SK-N-SH (cell line): ENCODE results near the gene OTOP1. TPM values are rescaled to one million over a fixed set of nuclear protein-coding genes. Genes with fewer than 3 reads are reported as not detected.

Experiments
- CTCF ChIA-PET: fragments of 300-600, 350-600 bp; formaldehyde crosslinking; extraction: SDS; loops from one replicate; lab custom pipeline; 2021; lab: Yijun Ruan, JAX
- POLR2A ChIA-PET: fragments of 350-600 bp; sonication (Branson Sonifier 250); formaldehyde crosslinking; extraction: SDS; loops from one replicate; lab custom pipeline; 2020; ENCODE audit warnings: antibody characterized with exemption, inconsistent platforms; lab: Yijun Ruan, JAX
- DNase-seq: peaks from one replicate; pipeline ENCODE4 v3.0.0; 2012
- H2AFZ ChIP-seq: fragments of 200-600 bp; sonication (generic); 2 replicates; pipeline ENCODE4 v1.8.1; 2016; ENCODE audit warnings: antibody characterized with exemption, mild to moderate bottlenecking, low read depth
- H3F3A ChIP-seq: fragments of 200-600 bp; sonication (generic); replicated peaks from 2 replicates; pipeline ENCODE3; 2016; ENCODE audit warnings: antibody characterized with exemption, mild to moderate bottlenecking; ENCODE audit not compliant: insufficient read depth
- H3K27ac ChIP-seq, 2 experiments: fragments of 200-500 bp in 1 of 2; fragments of 200-600 bp in 1 of 2; sonication (Bioruptor generic) in 1 of 2; sonication (generic), shearing (Covaris generic) in 1 of 2; 2 replicates each; pipeline versions ENCODE4 v1.5.1 to v1.6.1; 2014 to 2016; ENCODE audit warnings: low read depth in 2 of 2, inconsistent platforms in 1 of 2, low read length in 1 of 2, mild to moderate bottlenecking in 1 of 2, mixed read lengths in 1 of 2
- H3K27me3 ChIP-seq: fragments of 200-600 bp; sonication (generic), shearing (Covaris generic); 2 replicates; pipeline ENCODE4 v1.6.1; 2016; ENCODE audit warnings: mixed run types; ENCODE audit not compliant: insufficient read depth
- H3K36me3 ChIP-seq, 2 experiments: fragments of 200-500 bp in 1 of 2; fragments of 200-600 bp in 1 of 2; sonication (Bioruptor generic) in 1 of 2; sonication (generic) in 1 of 2; replicated peaks in 1 of 2; 2 replicates each; pipeline versions ENCODE3 to v1.5.1; 2014 to 2016; ENCODE audit warnings: low read length in 1 of 2, mild to moderate bottlenecking in 1 of 2; ENCODE audit not compliant: insufficient read depth in 2 of 2, control insufficient read depth in 1 of 2
- H3K4me1 ChIP-seq, 2 experiments: fragments of 200-500 bp in 1 of 2; fragments of 200-600 bp in 1 of 2; sonication (Bioruptor generic) in 1 of 2; sonication (generic), shearing (Covaris generic) in 1 of 2; 2 replicates each; pipeline versions ENCODE4 v1.5.1 to v1.6.1; 2014 to 2016; ENCODE audit warnings: low read depth in 1 of 2, low read length in 1 of 2, mixed run types in 1 of 2; ENCODE audit not compliant: insufficient read depth in 2 of 2, control insufficient read depth in 1 of 2
- H3K4me2 ChIP-seq: fragments of 200-600 bp; sonication (generic), shearing (Covaris generic); 2 replicates; pipeline ENCODE4 v1.6.1; 2017; ENCODE audit warnings: mixed run types
- H3K4me3 ChIP-seq, 2 experiments: fragments of 200-500 bp in 1 of 2; fragments of 200-600 bp in 1 of 2; sonication (Bioruptor generic) in 1 of 2; sonication (generic), shearing (Covaris generic) in 1 of 2; 2 replicates each; pipeline versions ENCODE4 v1.5.1 to v1.8.1; 2014 to 2016; ENCODE audit warnings: low read depth in 2 of 2, inconsistent platforms in 1 of 2, low read length in 1 of 2, mild to moderate bottlenecking in 1 of 2, mixed read lengths in 1 of 2, moderate library complexity in 1 of 2
- H3K79me2 ChIP-seq: fragments of 200-600 bp; sonication (generic); 2 replicates; pipeline ENCODE4 v1.8.1; 2017; ENCODE audit warnings: mild to moderate bottlenecking; ENCODE audit not compliant: insufficient read depth
- H3K9ac ChIP-seq: fragments of 200-600 bp; sonication (generic); 2 replicates; pipeline ENCODE4 v1.6.1; 2017; ENCODE audit warnings: mixed run types
- H3K9me2 ChIP-seq: fragments of 200-600 bp; sonication (generic); 2 replicates; pipeline ENCODE4 v1.6.1; 2017; ENCODE audit warnings: mixed run types
- H3K9me3 ChIP-seq: fragments of 200-600 bp; sonication (generic); 2 replicates; pipeline ENCODE4 v1.6.1; 2017; ENCODE audit warnings: mixed run types, mild to moderate bottlenecking, moderate library complexity
- H4K20me1 ChIP-seq: fragments of 200-600 bp; sonication (generic); 2 replicates; pipeline ENCODE4 v1.6.1; 2017; ENCODE audit warnings: mild to moderate bottlenecking, mixed run types; ENCODE audit not compliant: insufficient read depth
- CHD2 ChIP-seq: fragments of 150-350 bp; IDR thresholded peaks from 2 replicates; pipeline ENCODE4 v1.6.1; 2018; ENCODE audit warnings: low read length; ENCODE audit not compliant: partially characterized antibody
- EP300 ChIP-seq, 2 experiments: IDR thresholded peaks; 2 replicates each; pipeline versions ENCODE4 v1.4.0 to v1.6.1; 2012; ENCODE audit warnings: borderline replicate concordance in 1 of 2, low read depth in 1 of 2, low read length in 1 of 2
- FOSL2 ChIP-seq: IDR thresholded peaks from 2 replicates; pipeline ENCODE4 v1.4.0; 2012; ENCODE audit warnings: low read depth, mild to moderate bottlenecking, moderate library complexity, borderline replicate concordance
- FOXJ3 ChIP-seq: sonication (generic); formaldehyde crosslinking; IDR thresholded peaks from 2 replicates; pipeline ENCODE4 v1.5.1; 2020; ENCODE audit warnings: mild to moderate bottlenecking, missing genetic modification reagents
- GABPA ChIP-seq: IDR thresholded peaks from 2 replicates; pipeline ENCODE4 v1.4.0; 2012; ENCODE audit warnings: low read depth, mild to moderate bottlenecking
- MAX ChIP-seq: IDR thresholded peaks from 2 replicates; pipeline ENCODE4 v1.4.0; 2012; ENCODE audit warnings: low read depth
- MXI1 ChIP-seq: IDR thresholded peaks from 2 replicates; pipeline ENCODE4 v1.6.1; 2012; ENCODE audit warnings: mild to moderate bottlenecking, low read depth, low read length, improper control_type of control experiment
- NRF1 ChIP-seq: IDR thresholded peaks from 2 replicates; pipeline ENCODE4 v1.6.1; 2012; ENCODE audit warnings: low read depth, mild to moderate bottlenecking, low read length
- PBX3 ChIP-seq: IDR thresholded peaks from 2 replicates; pipeline ENCODE4; 2012
- POLR2AphosphoS5 ChIP-seq: IDR thresholded peaks from 2 replicates; pipeline ENCODE4 v1.6.1; 2012; ENCODE audit warnings: low read depth, low read length
- RAD21 ChIP-seq: IDR thresholded peaks from 2 replicates; pipeline ENCODE4 v1.6.1; 2012; ENCODE audit warnings: mild to moderate bottlenecking, low read length
- RCOR1 ChIP-seq: fragments of 150-350 bp; IDR thresholded peaks from 2 replicates; pipeline ENCODE4 v1.6.1; 2017; ENCODE audit warnings: antibody characterized with exemption, low read length
- RFX5 ChIP-seq: IDR thresholded peaks from 2 replicates; pipeline ENCODE4 v1.6.1; 2012; ENCODE audit warnings: mild to moderate bottlenecking, improper control_type of control experiment, low read length
- SIN3A ChIP-seq: IDR thresholded peaks from 2 replicates; pipeline ENCODE4 v1.6.1; 2012; ENCODE audit warnings: low read depth, mild to moderate bottlenecking, low read length, moderate library complexity, borderline replicate concordance
- SMC3 ChIP-seq: IDR thresholded peaks from 2 replicates; pipeline ENCODE4 v1.6.1; 2012; ENCODE audit warnings: low read depth, low read length, improper control_type of control experiment
- TEAD4 ChIP-seq: IDR thresholded peaks from 2 replicates; pipeline ENCODE4 v1.4.0; 2012; ENCODE audit warnings: mild to moderate bottlenecking, borderline replicate concordance; ENCODE audit not compliant: insufficient read depth
- USF2 ChIP-seq: fragments of 150-350 bp; IDR thresholded peaks from 2 replicates; pipeline ENCODE4 v1.6.1; 2017; ENCODE audit warnings: antibody characterized with exemption, low read length, low read depth, borderline replicate concordance
- WGBS: methylation state at CpG from one replicate; pipeline ENCODE4 v1.1.6; 2017; ENCODE audit warnings: low lambda C conversion rate; 5-methylcytosine and 5-hydroxymethylcytosine counted together
- polyA plus RNA-seq, 3 experiments: library from polyadenylated mRNA; depleted of rRNA; stranded (reverse); fragments of >200 nt; gene quantifications; 2 replicates each; pipeline ENCODE4 v1.2.3, GENCODE V29; 2012
- TF ChIP-seq, protein P1 (sequence below): IDR thresholded peaks from 2 replicates; pipeline ENCODE4 v1.4.0; 2012; ENCODE audit warnings: low read depth, borderline replicate concordance

Gene OTOP1
- polyA plus RNA-seq, 1 of the 3 experiments (the other 2 are of a cell fraction), result not detected

- DNase-seq, result no peak
- Histone ChIP-seq H3K4me2 (no peak overlapping the region), H2AFZ (no peak overlapping the region), H3K79me2 (no peaks in the 10 kb centered on the region), H3K4me3 (no peak overlapping the region), H3K27me3 (peaks cover 25% of the 10 kb centered on the region), H3K36me3 (no peaks in the 10 kb centered on the region), H3F3A (no peaks in the 10 kb centered on the region), H3K4me1 (no peaks in the 10 kb centered on the region), H4K20me1 (no peaks in the 10 kb centered on the region), H3K27ac (no peak overlapping the region), H3K9me2 (no peaks in the 10 kb centered on the region), H3K9me3 (no peaks in the 10 kb centered on the region), H3K9ac (no peak overlapping the region)
- WGBS, result 5% methylated on average over 3 of the region's 3 CpGs
- no peak for TF ChIP-seq MXI1
- no peak for TF ChIP-seq USF2
- TF ChIP-seq, protein P1, sequence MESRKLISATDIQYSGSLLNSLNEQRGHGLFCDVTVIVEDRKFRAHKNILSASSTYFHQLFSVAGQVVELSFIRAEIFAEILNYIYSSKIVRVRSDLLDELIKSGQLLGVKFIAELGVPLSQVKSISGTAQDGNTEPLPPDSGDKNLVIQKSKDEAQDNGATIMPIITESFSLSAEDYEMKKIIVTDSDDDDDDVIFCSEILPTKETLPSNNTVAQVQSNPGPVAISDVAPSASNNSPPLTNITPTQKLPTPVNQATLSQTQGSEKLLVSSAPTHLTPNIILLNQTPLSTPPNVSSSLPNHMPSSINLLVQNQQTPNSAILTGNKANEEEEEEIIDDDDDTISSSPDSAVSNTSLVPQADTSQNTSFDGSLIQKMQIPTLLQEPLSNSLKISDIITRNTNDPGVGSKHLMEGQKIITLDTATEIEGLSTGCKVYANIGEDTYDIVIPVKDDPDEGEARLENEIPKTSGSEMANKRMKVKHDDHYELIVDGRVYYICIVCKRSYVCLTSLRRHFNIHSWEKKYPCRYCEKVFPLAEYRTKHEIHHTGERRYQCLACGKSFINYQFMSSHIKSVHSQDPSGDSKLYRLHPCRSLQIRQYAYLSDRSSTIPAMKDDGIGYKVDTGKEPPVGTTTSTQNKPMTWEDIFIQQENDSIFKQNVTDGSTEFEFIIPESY, result no peak
- TF ChIP-seq SMC3, result no peak
- no peak for TF ChIP-seq PBX3
- no peak for TF ChIP-seq FOXJ3 (CRISPR knock-in tag)
- TF ChIP-seq TEAD4, result no peak
- TF ChIP-seq CHD2, result no peak
- TF ChIP-seq SIN3A, result no peak
- no peak for TF ChIP-seq EP300 (IDR thresholded peaks at IDR 0.05; ENCODE audit: borderline replicate concordance in 1 of 2, low read depth in 1 of 2, low read length in 1 of 2)
- no peak for TF ChIP-seq FOSL2
- TF ChIP-seq MAX, result no peak
- TF ChIP-seq GABPA, result no peak
- no peak for TF ChIP-seq RCOR1
- TF ChIP-seq NRF1, result no peak
- TF ChIP-seq RFX5, result no peak
- no peak for TF ChIP-seq RAD21
- no peak for TF ChIP-seq POLR2AphosphoS5
- ChIA-PET POLR2A (no interaction called here), CTCF (no interaction called here)
Observed at GRCh38 chr4:4185528-4185927, 41.2 kb downstream of the OTOP1 start.
